HTR-8/SVneo (cell line): ENCODE data around the gene DSG2.
A peak's percentile ranks its signal among the peaks of the same experiment; 100 is the strongest.

Experiments
- DNase-seq: peaks from one replicate; pipeline ENCODE4 v3.0.0; 2011; ENCODE audit warnings: low spot score, mixed read lengths; ENCODE audit not compliant: insufficient read length
- FAIRE-seq: peaks from 2 replicates; lab custom pipeline; 2011; peaks lifted over from hg19 to GRCh38; lab: Jason Lieb, UNC

DSG2 gene

DNA sequence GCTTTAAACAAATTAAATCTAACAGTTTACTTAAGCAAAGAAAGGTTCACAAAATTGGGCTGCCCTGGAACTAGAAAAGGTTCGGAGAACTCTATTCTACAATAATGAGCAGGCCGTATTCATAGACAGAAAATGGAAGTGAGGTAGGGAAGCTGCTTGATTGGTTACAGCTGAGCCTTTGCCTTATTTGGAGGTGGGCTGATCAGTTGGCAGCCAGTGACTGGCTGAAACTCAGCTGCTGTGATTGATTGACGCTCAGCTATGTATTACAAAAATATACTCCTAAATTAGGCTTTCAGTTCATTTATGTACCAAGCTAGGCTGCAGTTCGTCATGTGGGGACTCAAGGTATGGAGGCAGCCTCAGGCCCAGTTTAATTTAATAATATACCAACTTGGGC is 51.4 kb downstream of the DSG2 start:
- DNase-seq: no peak
- FAIRE-seq: no peak

DNA sequence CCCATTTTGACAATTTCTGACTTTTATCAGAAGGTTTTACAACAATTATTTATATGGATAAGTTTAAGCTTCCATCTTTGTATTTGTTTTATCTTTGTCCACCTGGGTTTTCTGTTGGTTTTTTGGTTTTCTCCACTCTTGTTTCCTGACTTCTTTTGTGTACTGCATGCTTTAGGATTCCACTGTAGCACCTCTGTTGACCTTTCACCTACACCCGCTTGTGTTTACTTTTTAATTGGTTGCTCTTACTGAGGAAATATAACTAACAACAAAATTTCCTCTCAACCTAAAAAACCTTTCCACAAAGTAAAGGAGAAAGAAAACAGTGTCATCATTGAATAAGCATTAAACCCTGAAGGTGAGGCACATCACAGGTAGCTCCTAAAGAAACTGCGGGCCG is 53.9 kb downstream of the DSG2 start:
- FAIRE-seq: no peak

DNA sequence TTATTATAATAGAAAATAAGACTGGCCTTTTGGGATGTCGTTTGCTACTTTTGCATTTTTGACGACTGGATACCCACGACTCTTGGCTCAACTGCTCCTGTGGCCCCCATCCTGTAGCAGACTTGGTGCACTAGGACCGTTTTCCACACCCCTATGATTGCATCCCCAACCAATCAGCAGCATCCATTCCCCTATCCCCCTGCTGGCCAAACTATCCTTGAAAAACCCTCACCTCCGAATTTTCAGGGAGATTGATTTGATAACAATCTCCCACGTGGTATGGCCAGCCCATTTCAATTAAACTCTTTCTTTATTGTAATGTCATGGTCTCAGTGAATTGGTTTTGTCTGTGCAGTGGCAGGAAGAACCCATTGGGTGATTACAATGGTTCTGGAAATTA is 55.8 kb downstream of the DSG2 start:
- no peak for DNase-seq
- FAIRE-seq: no peak

More for the DNA sequence above, 53.9 kb downstream of the DSG2 start:
- DNase-seq: no peak

DNA sequence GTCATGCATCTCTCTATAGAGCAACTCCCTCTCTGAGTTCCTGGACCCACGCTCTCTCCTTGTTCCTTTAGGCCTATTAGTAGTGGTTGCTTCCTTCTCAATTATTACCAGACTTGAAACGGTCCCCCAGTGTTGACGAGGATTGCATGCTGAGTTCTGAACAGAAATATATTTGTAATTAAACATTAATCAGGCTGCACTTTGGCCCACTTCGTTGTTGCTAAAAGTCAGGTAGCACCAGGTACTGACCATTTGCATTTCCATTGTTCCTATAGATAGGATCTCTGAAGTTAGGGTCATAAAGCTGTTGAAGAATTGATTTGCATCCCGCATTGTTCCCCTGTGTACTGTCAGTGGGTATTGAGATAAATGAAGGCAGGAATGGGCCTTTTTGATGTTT is 56.8 kb downstream of the DSG2 start:
- FAIRE-seq: no peak
- no peak for DNase-seq

DNA sequence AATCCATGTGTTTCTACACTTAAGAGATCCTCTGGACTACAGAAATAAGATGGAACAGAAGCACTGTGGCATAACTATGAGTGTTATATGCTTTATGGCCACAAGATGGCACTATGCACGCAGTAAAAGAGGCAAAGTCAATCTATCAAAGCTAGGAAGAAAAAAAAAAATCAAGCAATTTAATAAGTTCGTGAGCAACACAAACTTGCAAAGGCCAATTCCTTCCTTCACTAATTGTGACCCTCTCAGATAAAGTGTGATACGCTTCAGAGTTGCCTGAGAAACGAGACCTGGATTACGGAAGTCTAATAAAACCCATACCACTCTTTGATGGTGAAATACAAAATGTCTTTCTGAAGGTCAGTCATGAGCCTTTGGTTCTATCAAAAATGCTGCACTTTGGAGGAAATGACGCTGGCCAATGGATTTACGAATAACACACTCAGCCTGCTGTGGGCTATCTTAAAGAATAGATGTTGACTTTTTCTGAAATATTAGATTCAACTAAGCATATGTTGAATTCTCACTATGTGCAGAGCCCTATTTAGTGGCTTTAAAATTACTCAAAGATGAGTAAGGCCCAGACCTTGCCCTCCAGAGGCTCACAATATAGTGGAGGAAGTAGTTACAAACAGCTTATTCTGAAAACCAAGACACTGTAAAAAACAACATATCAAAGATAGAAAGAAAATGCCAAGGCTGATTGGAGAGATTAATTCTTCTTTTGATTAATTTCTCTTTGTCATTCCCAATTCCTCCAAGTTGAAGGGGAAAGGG is 58.2 kb downstream of the DSG2 start:
- DNase-seq: peak; percentile 35
- no peak for FAIRE-seq

DNA sequence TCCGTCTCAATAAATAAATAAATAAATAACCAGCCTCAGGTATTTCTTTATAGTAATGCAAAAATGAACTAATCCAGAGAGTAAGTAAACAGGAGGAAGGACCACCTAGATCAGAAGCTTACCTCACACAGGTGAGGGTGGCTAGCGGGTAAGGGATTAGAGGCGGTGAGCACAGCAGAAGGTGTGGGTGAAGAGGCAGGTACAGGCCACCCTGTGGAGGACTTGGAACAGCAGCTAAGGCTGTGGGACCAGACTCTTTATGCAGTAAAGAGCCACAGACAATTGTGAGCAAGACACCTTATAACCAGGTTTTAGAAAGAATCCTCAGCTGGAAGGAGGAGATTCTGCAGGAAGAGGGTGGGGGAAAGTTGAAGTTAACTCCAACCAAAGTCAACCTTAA is 59.5 kb downstream of the DSG2 start:
- FAIRE-seq (no peak), DNase-seq (no peak)

DNA sequence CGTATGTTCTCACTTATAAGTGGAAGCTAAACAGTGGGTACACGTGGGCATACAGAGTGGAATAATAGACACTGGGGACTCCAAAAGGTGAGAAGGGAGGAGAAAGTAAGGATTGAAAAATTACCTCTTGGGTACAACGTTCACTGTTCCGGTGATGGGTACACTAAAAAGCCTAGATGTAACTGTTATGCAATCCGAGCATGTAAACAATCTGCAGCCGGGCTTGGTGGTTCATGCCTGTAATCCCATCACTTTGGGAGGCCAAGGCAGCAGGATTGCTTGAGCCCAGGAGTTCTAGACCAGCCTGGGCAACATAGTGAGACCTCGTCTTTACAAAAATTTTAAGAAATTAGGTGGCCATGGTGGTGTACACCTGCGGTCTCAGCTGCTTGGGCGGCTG is 60.6 kb downstream of the DSG2 start:
- DNase-seq: no peak
- no peak for FAIRE-seq

DNA sequence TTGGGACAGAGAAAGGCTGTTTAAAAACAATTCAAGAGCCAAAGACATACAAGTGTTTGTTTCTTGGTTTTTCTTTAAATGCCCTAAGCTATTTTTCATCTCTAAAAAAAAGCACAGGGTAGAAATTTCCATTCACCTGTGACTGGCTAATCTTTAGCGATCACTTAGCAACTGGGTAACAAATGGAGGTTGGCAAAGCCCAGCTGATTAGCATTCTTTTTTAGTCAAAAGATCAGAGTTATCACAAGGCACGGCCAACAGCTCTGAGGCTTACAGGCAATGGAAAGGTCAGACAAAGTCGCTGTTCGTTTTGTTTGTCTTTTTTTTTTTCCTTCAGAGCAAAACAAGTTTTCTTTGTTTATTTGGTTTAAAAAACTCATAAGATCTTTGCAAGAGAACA is 64.7 kb downstream of the DSG2 start:
- FAIRE-seq: no peak
- DNase-seq: no peak

DNA sequence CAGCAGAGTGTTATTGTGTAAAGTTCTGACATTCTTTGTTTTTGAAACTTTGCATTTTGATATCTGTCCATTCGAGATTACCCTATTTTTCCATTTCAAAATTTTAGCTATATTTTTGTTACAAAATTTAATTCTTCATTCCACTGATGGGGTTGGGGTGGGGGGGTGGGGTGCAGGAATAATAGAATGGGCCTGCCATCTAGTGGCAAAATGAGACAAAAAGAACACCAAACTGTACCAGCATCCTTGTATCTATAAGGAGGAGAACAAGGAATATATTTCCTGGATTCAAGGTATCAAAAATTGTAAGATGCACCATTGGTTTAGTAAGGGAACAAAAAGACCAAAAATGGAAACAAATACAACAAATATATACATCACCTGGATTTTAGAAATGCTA is 65.8 kb downstream of the DSG2 start:
- FAIRE-seq: no peak
- DNase-seq: peak; percentile 10

DNA sequence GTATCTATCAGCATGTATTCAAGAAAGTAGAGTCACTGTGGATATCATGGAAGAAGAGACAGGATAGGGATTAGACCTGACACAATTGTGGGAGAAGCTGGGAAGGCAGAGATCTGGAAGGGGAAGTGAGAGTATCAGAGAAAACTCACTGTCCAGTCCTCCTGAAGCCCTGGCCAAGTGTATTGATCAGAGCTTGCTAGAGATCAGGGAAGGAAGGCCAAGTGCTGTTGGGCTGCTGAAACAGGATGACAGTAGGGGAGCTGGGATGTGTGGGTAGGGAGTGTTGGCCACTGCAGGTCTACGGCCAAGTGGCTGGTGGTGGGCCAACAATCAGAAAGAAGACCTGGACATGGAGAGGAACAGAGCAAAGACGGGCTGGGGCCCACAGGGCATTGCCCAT is 67.4 kb downstream of the DSG2 start:
- DNase-seq (no peak), FAIRE-seq (no peak)

DNA sequence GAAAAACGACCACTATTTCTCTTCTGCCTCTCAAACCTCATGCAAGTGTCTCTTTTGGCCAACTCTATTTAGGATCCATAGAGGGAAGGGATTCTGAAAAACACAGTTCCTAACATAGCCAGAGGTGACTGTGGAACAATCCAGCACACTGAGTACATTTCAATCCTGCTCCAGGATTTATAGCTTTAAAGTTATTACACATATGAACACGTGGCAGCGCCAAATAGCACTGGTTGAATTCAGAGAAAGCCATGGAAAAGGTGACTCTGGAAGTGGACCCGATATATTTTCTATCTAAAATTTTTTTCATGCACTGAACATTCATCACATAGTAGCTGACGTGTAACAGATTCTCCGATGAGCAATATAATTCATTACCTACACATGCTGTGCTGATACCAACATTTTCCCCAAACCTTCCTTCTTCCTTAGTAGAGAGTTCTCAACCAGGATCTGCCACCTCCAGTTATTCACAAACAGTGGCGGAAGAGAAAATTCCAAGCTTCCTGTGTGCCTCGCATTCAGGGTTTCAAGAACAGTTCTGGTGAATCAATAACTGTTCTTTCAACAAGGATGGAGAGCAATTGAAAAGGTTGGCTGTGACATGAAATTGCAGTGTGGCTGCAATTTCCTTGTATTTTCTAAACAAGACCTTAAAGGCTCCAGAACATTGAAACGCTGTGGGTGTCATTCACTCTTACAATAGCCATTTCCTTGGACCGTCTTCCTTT is 68.0 kb downstream of the DSG2 start:
- DNase-seq (no peak), FAIRE-seq (no peak)

DNA sequence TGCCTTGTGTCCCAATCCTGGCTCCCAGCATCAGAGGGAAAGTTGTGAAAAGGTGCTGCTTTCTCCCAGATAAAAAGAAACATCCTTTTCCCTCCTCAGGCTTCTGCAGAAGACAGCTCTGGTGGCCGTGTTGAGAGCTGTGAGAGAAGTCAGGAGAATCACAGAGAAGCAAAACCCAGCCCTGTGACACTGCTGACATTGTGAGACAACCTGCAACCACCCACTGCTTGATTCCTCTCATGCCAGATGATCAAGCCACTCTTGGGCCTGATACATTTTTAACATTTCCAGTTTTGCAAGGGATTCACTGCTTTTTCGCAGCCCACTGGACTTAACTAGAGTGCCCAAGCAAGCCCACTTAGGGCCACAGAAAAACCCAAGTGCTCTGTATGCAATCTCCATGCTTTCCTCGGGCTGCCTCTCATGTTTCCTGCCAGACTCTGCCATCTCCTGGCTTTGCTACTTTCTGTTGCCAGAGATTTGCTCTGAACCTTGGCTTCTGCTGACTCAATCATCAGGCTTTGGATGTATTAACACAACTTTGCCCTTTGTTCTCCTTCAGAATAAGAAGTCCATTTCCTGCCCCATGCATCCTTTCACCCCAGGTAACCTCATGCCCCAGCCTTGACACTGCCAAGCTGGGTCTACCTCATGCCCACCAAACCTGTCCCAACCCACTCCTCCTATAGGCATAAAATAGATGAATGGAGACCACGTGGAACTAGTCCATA is 68.8 kb downstream of the DSG2 start:
- FAIRE-seq (no peak), DNase-seq (no peak)

DNA sequence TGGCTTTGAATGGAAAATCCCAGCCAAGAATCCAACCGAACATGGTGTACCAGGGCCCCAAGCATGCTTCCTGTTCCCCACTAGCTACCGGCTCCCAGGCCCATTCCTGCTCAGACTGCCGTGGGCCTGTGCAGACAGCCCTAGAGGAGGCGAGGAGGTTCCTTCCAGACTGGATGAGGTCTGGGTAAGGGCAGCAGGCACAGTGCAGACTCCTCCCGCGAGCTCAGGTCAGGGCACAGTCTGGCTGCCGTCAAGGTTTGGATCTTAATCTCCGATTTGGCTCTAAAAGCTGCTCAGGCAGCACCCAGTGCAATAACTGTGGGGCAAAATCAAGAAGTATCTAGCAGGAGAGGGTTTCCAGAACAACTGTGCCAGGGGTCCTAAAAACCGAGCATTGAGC is 74.4 kb downstream of the DSG2 start:
- FAIRE-seq (no peak), DNase-seq (no peak)

DNA sequence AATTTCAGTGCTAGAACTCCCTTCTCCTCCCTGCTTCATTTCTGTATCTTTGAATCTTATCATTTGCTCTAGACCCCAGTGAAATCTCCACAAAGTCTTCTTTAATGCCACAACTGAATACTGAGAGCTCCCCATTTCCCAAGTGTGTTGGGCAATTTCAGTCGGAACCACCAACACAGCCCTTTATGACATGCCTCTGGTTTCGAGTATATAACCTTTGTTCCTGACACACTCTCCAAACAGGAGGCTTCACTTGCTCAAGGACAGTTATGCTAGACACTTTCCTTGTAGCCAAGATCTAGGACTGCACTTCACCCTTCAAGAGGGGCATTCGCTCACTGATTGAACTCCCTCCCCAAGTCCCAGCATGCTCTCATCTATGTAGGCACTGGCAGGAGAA is 75.1 kb downstream of the DSG2 start:
- no peak for DNase-seq
- no peak for FAIRE-seq

DNA sequence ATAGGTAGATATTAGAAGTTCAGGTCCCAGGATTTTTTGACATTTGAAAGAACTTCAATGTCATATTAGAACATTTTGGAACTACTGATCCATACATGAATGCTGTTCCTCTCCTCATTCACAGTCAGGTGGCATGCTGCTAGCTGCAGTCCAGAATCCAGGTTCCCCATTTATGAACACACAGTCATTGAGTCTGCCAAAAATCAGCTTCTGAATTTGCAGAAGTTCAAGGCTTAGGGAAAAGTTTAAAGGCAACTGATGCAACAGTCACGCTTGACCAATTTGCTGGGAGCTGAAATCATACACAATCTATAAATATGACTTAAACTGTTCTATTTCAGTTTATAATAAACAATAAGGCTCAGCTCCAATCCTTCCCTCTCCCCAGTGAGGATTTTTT is 76.4 kb downstream of the DSG2 start:
- no peak for FAIRE-seq
- DNase-seq: no peak

DNA sequence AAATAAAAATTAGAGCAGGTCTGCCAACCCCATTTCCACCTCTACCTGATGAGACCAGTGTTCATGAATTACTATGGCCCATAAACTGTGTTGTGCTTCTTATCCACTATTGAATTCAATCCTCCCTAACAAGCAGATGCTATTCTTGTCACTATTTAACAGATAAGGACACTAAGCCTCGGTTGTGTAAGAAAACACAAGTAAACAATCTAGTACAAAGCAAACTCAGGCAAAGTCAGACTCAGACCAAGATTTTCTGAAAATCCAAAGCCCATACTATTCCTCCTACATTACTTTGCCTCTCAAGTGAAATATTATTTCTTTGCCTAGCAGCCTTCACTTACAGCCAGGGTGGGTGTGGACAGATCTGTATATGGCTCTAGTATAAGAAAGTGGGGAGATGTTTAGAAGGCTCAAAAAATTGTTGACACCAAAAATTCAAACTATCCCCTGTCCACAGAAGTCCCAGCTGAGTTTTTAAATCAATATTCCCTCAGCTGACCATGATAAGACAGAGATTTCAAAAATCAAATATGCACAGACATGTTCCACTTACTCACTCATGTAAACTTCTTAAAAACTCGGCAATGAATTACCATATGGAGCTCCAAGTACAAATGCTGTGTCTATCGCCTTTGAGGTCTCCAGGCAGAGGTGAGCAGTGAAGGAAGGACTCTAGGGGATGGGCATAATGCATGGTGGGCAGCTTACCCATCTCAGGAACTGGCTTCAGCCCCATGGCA is 77.7 kb downstream of the DSG2 start:
- DNase-seq (no peak), FAIRE-seq (no peak)

DNA sequence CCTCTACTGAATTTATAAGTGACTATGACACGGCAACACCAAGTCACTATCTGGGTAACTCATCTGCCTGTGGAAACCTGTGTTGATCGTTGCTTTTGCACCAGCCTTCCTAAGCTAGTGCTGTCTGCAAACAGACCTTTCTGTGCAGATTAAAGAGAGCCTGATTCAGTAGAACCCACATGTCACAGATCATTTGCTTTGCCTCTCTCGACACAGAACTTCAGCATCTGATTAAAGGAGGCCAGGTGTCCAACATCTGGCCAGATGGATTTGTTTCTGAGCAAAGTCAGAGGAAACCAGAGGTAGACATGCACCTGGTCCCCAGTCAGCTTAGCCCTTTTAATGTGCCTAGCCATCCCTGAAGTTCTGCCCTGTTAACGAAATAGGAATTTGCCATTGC is 78.7 kb downstream of the DSG2 start:
- no peak for DNase-seq
- FAIRE-seq: no peak

DNA sequence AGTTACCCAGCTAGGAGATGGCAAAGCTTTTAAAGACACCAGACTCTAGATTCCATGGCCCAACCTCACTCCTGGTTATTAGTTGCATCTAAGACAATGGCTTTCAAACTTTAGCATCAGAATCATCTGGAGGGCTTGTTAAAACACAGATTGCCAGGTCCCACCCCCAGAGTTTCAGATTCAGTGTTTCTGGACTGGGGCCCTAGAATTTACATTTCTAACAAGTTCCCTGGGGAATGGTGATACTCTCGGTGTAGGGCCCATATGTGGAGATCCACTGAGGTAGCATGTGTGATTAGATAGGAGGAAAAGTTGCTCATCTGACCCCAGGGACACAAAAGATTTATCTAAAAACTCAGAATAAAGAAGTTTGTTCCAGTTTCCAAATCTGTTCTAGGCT is 79.2 kb downstream of the DSG2 start:
- no peak for FAIRE-seq
- DNase-seq: no peak

DNA sequence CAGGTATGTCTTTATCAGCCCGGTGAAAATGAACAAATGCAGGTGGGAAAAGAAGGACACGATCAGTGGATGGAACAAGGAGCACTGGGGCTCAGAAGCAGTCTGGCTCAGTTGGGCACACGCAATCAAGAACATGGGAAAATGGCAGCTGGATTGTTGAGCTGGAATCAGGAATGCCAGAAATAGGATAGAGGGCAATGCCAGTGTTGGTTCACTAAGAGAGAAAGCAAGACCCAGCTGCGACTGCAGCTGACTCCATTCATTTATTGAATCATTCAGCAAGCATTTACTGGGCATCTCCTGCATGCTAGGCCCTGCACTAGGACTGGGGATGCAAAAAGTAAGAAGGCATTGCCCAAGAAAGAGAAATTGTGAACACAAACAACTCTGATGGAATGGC is 80.1 kb downstream of the DSG2 start:
- FAIRE-seq (no peak), DNase-seq (no peak)

DNA sequence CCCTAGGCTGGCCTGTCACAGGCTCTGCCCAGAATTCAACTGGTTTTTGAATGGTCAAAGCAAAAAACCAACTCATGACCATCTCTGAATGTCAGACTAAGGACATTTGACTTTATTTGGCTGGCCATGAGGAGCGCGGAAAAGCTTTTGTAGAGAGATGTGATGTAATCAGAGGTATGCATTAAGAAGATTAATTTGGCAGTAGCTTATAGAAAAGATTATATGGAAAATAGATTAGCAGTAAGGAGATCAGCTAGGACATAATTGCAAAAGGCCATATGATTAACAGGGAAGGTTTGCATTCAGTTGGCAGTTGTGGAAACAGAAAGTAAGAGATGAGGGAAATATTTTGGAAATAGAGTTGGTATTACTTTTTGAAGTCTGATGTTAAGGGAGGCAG is 81.4 kb downstream of the DSG2 start:
- FAIRE-seq: no peak
- DNase-seq: no peak
